Neural progenitor cell (in vitro differentiated cells): ENCODE results near the gene C14orf132. TPM values are rescaled to one million over a fixed set of nuclear protein-coding genes. Genes with fewer than 3 reads are reported as not detected.

Source experiments
- DNase-seq: peaks from one replicate; pipeline ENCODE4 v3.0.0-alpha.2; 2016; ENCODE audit warnings: low spot score
- H2AFZ ChIP-seq: fragments of 200-600 bp; sonication (generic); replicated peaks from 2 replicates; pipeline ENCODE4 v1.6.1; 2016; ENCODE audit warnings: antibody characterized with exemption
- H3F3A ChIP-seq: fragments of 200-600 bp; sonication (generic); 2 replicates; pipeline ENCODE4 v1.6.1; 2016; ENCODE audit warnings: antibody characterized with exemption, low read depth
- H3K27ac ChIP-seq: fragments of 200-600 bp; sonication (generic); 2 replicates; pipeline ENCODE4 v1.5.1; 2016; ENCODE audit warnings: mild to moderate bottlenecking
- H3K27me3 ChIP-seq: fragments of 200-600 bp; sonication (generic); 2 replicates; pipeline ENCODE4 v1.6.1; 2016; ENCODE audit warnings: mild to moderate bottlenecking, moderate library complexity
- H3K36me3 ChIP-seq: fragments of 200-600 bp; sonication (generic); 2 replicates; pipeline ENCODE4 v1.5.1; 2016
- H3K4me1 ChIP-seq: fragments of 200-600 bp; sonication (generic); 2 replicates; pipeline ENCODE4 v1.6.1; 2016; ENCODE audit warnings: mixed run types
- H3K4me2 ChIP-seq: fragments of 200-600 bp; sonication (generic); 2 replicates; pipeline ENCODE4 v1.6.1; 2016
- H3K4me3 ChIP-seq: fragments of 200-600 bp; sonication (generic); 2 replicates; pipeline ENCODE4 v1.5.1; 2016
- H3K79me2 ChIP-seq: fragments of 200-600 bp; sonication (generic); 2 replicates; pipeline ENCODE4 v1.6.1; 2016; ENCODE audit warnings: low read depth
- H3K9ac ChIP-seq: fragments of 200-600 bp; sonication (generic); 2 replicates; pipeline ENCODE4 v1.6.1; 2016
- H3K9me3 ChIP-seq: fragments of 200-600 bp; sonication (generic); 2 replicates; pipeline ENCODE4 v1.5.1; 2016; ENCODE audit warnings: low read depth
- H4K20me1 ChIP-seq: fragments of 200-600 bp; sonication (generic); 2 replicates; pipeline ENCODE4 v1.6.1; 2016; ENCODE audit warnings: low read depth
- H3K27ac Mint-ChIP-seq: 3 replicates; pipeline ENCODE4 v1.8.0; 2021; ENCODE audit warnings: mixed read lengths
- H3K27me3 Mint-ChIP-seq: 2 replicates; pipeline ENCODE4 v1.8.0; 2022; ENCODE audit warnings: low read depth, mild to moderate bottlenecking, inconsistent platforms, moderate library complexity, mixed read lengths; ENCODE audit not compliant: insufficient read depth
- H3K36me3 Mint-ChIP-seq: 3 replicates; pipeline ENCODE4 v1.8.0; 2021; ENCODE audit warnings: mixed read lengths
- H3K4me1 Mint-ChIP-seq: 3 replicates; pipeline ENCODE4 v1.8.0; 2021; ENCODE audit warnings: mixed read lengths
- H3K4me3 Mint-ChIP-seq: 3 replicates; pipeline ENCODE4 v1.8.0; 2021; ENCODE audit warnings: mild to moderate bottlenecking, moderate library complexity, mixed read lengths
- H3K9me3 Mint-ChIP-seq: 3 replicates; pipeline ENCODE4 v1.8.0; 2020; ENCODE audit warnings: mixed read lengths
- CTCF ChIP-seq: fragments of 200-600 bp; sonication (generic); IDR thresholded peaks from 2 replicates; pipeline ENCODE4 v1.5.1; 2017; ENCODE audit warnings: antibody characterized with exemption, mild to moderate bottlenecking
- EZH2 ChIP-seq: fragments of 200-600 bp; sonication (generic); IDR thresholded peaks from 2 replicates; pipeline ENCODE4 v1.6.1; 2017; ENCODE audit warnings: antibody characterized with exemption, mild to moderate bottlenecking, moderate library complexity
- EZH2phosphoT487 ChIP-seq: fragments of 200-600 bp; sonication (generic); IDR thresholded peaks from 2 replicates; pipeline ENCODE4 v1.6.1; 2017; ENCODE audit warnings: antibody characterized with exemption
- total RNA-seq: library from RNA; depleted of rRNA; stranded (reverse); fragments of >200 nt; gene quantifications from 2 replicates; pipeline ENCODE4 v1.2.3, GENCODE V29; 2015; ENCODE audit warnings: low replicate concordance

C14orf132 gene
- total RNA-seq, 1 donor from 2014 or later, result 8.1 TPM

- Mint-ChIP-seq H3K4me1 (peaks cover 19% of the 10 kb centered on the region), H3K4me3 (no peak overlapping the region), H3K27ac (no peak overlapping the region), H3K9me3 (no peaks in the 10 kb centered on the region), H3K27me3 (peaks cover 3% of the 10 kb centered on the region), H3K36me3 (peaks cover 20% of the 10 kb centered on the region)
- no peak overlapping the region for H3K4me2 ChIP-seq
- no peaks in the 10 kb centered on the region for H3K36me3 ChIP-seq
- H3K27ac ChIP-seq, result no peak overlapping the region
- H3K4me3 ChIP-seq, result no peak overlapping the region
- H2AFZ ChIP-seq, result no peak overlapping the region
- H3K27me3 ChIP-seq, result no peaks in the 10 kb centered on the region
- no peaks in the 10 kb centered on the region for H3K4me1 ChIP-seq
- no peak for DNase-seq
- H4K20me1 ChIP-seq, result no peaks in the 10 kb centered on the region
- no peak overlapping the region for H3K9ac ChIP-seq
- no peaks in the 10 kb centered on the region for H3K79me2 ChIP-seq
- H3K9me3 ChIP-seq, result no peaks in the 10 kb centered on the region
- no peaks in the 10 kb centered on the region for H3F3A ChIP-seq
- no peak for TF ChIP-seq EZH2
- no peak for TF ChIP-seq CTCF
- no peak for TF ChIP-seq EZH2phosphoT487
Measured at GRCh38 chr14:96088074-96088473, 48.9 kb downstream of the C14orf132 start.

- no peaks in the 10 kb centered on the region for H3K9me3 ChIP-seq
- H3K27ac ChIP-seq, result no peak overlapping the region
- H3K27ac Mint-ChIP-seq, result no peak overlapping the region
- no peak for TF ChIP-seq CTCF
- no peak for TF ChIP-seq EZH2phosphoT487
- TF ChIP-seq EZH2, result no peak
- no peak overlapping the region for H3K4me2 ChIP-seq
- H3K4me1 ChIP-seq, result no peaks in the 10 kb centered on the region
- H3K36me3 Mint-ChIP-seq, result peaks cover 20% of the 10 kb centered on the region
- H3K4me3 ChIP-seq, result no peak overlapping the region
- H3K79me2 ChIP-seq, result no peaks in the 10 kb centered on the region
- no peak overlapping the region for H3K4me3 Mint-ChIP-seq
- H3F3A ChIP-seq, result no peaks in the 10 kb centered on the region
- no peak for DNase-seq
- H3K27me3 Mint-ChIP-seq, result peaks cover 3% of the 10 kb centered on the region
- no peaks in the 10 kb centered on the region for H3K27me3 ChIP-seq
- no peaks in the 10 kb centered on the region for H4K20me1 ChIP-seq
- no peak overlapping the region for H3K9ac ChIP-seq
- no peaks in the 10 kb centered on the region for H3K9me3 Mint-ChIP-seq
- peaks cover 15% of the 10 kb centered on the region for H3K4me1 Mint-ChIP-seq
- H3K36me3 ChIP-seq, result no peaks in the 10 kb centered on the region
- no peak overlapping the region for H2AFZ ChIP-seq
Measured at GRCh38 chr14:96088481-96088880, 49.3 kb downstream of the C14orf132 start.

GRCh38 chr14:96088911-96089310 lies 49.7 kb downstream of the C14orf132 start:
- peak overlapping the region; percentile 34 for H3K27ac Mint-ChIP-seq
- Histone ChIP-seq H3F3A (no peaks in the 10 kb centered on the region), H3K4me1 (no peaks in the 10 kb centered on the region), H3K27ac (no peak overlapping the region), H3K36me3 (no peaks in the 10 kb centered on the region), H3K9ac (no peak overlapping the region), H3K4me3 (no peak overlapping the region), H3K4me2 (no peak overlapping the region), H4K20me1 (no peaks in the 10 kb centered on the region), H3K9me3 (no peaks in the 10 kb centered on the region), H3K27me3 (no peaks in the 10 kb centered on the region), H2AFZ (no peak overlapping the region), H3K79me2 (no peaks in the 10 kb centered on the region)
- TF ChIP-seq CTCF (no peak), EZH2phosphoT487 (no peak), EZH2 (no peak)
- peaks cover 3% of the 10 kb centered on the region for H3K27me3 Mint-ChIP-seq
- DNase-seq, result no peak
- no peaks in the 10 kb centered on the region for H3K9me3 Mint-ChIP-seq
- H3K4me3 Mint-ChIP-seq, result no peak overlapping the region
- H3K36me3 Mint-ChIP-seq, result peaks cover 20% of the 10 kb centered on the region
- peaks cover 13% of the 10 kb centered on the region for H3K4me1 Mint-ChIP-seq
